Panc1 (cell line): ENCODE results near the gene NCK2. TPM values are rescaled to one million over a fixed set of nuclear protein-coding genes. Genes with fewer than 3 reads are reported as not detected.

Source experiments
- ATAC-seq: fragments of 200-7000 bp; cut with Tn5 transposase; 2 replicates; pipeline ENCODE4 v1.9.1; 2020; ENCODE audit warnings: mild to moderate bottlenecking, moderate library complexity
- BruUV-seq: library from RNA; stranded (reverse); fragments of 400-500 nt; replicated peaks from 2 replicates; lab custom pipeline; 2021; lab: Mats Ljungman, UMichigan
- CTCF ChIA-PET: fragments of 300-600 bp; sonication (Branson Sonifier 250); formaldehyde crosslinking; loops from one replicate; lab custom pipeline; 2022; ENCODE audit warnings: antibody characterized with exemption; lab: Charles Lee
- POLR2A ChIA-PET: fragments of 300-600 bp; sonication (Branson Sonifier 250); formaldehyde crosslinking; loops from one replicate; lab custom pipeline; 2022; ENCODE audit warnings: antibody characterized with exemption; lab: Charles Lee
- DNase-seq: peaks from one replicate; pipeline ENCODE4 v3.0.0-alpha.2; 2010; ENCODE audit warnings: low read depth, low spot score
- H3K27ac ChIP-seq: 2 replicates; pipeline ENCODE4 v1.5.1; 2011; ENCODE audit warnings: mild to moderate bottlenecking, low read length, inconsistent platforms
- H3K27me3 ChIP-seq: fragments of 200-500 bp; sonication (Bioruptor generic); 2 replicates; pipeline ENCODE4 v1.6.0; 2014; ENCODE audit warnings: low read length, inconsistent platforms; ENCODE audit not compliant: control insufficient read depth, insufficient read depth
- H3K36me3 ChIP-seq: fragments of 200-500 bp; sonication (Bioruptor generic); 2 replicates; pipeline ENCODE4 v1.5.1; 2014; ENCODE audit warnings: inconsistent platforms, mild to moderate bottlenecking, low read length, moderate library complexity; ENCODE audit not compliant: control insufficient read depth, insufficient read depth
- H3K4me1 ChIP-seq: 2 replicates; pipeline ENCODE4 v1.5.1; 2011; ENCODE audit warnings: inconsistent platforms, mild to moderate bottlenecking, low read length, moderate library complexity; ENCODE audit not compliant: control insufficient read depth, insufficient read depth
- H3K4me3 ChIP-seq, 2 experiments: 2 replicates each; pipeline ENCODE4 v1.5.1; 2011 to 2012; ENCODE audit warnings: low read depth in 2 of 2, low read length in 2 of 2, mild to moderate bottlenecking in 2 of 2, inconsistent platforms in 1 of 2, moderate library complexity in 1 of 2
- H3K9me3 ChIP-seq: fragments of 200-500 bp; sonication (Bioruptor generic); 2 replicates; pipeline ENCODE4 v1.5.1; 2014; ENCODE audit warnings: low read depth, mild to moderate bottlenecking, inconsistent platforms, low read length, moderate library complexity; ENCODE audit not compliant: control insufficient read depth, insufficient read depth
- CTCF ChIP-seq: fragments of 450-650 bp; IDR thresholded peaks from 2 replicates; pipeline ENCODE4 v1.5.1; 2017; ENCODE audit warnings: mild to moderate bottlenecking
- POLR2AphosphoS5 ChIP-seq: IDR thresholded peaks from 2 replicates; pipeline ENCODE4 v1.6.1; 2012; ENCODE audit warnings: mild to moderate bottlenecking, low read depth, low read length, moderate library complexity
- SIN3A ChIP-seq: IDR thresholded peaks from 2 replicates; pipeline ENCODE4 v1.6.1; 2012; ENCODE audit warnings: low read depth, mild to moderate bottlenecking, low read length, moderate library complexity, borderline replicate concordance; ENCODE audit not compliant: insufficient read depth
- TCF7L2 ChIP-seq: IDR thresholded peaks from 2 replicates; pipeline ENCODE4 v1.6.1; 2011; ENCODE audit warnings: mild to moderate bottlenecking, low read depth, low read length, inconsistent platforms
- in situ Hi-C: cut with HindIII; loops from 2 replicates; pipeline ENCODE4 v1.10.0; 2016; ENCODE audit warnings: low sequenced_read_pairs, low pct_unique_long_range_greater_than_20kb
- intact Hi-C: fragments of 100-400 bp; cut with micrococcal nuclease; formaldehyde crosslinking; loops from one replicate; pipeline ENCODE4 v1.10.0; 2022; ENCODE audit not compliant: unreplicated experiment
- total RNA-seq: library from RNA; stranded (reverse); gene quantifications from one replicate; pipeline ENCODE4 v1.2.1, GENCODE V29; 2021; ENCODE audit not compliant: unreplicated experiment
- TF ChIP-seq, protein P1 (sequence below), 2 experiments: IDR thresholded peaks; 2 replicates each; pipeline ENCODE4 v1.6.1; 2011 to 2012; ENCODE audit warnings: low read depth in 2 of 2, control low read depth in 1 of 2, low read length in 1 of 2, mild to moderate bottlenecking in 1 of 2, moderate library complexity in 1 of 2; ENCODE audit not compliant: insufficient read depth in 1 of 2

The NCK2 gene
- total RNA-seq, 1 experiment from 2014 or later = 60.7 TPM

DNA sequence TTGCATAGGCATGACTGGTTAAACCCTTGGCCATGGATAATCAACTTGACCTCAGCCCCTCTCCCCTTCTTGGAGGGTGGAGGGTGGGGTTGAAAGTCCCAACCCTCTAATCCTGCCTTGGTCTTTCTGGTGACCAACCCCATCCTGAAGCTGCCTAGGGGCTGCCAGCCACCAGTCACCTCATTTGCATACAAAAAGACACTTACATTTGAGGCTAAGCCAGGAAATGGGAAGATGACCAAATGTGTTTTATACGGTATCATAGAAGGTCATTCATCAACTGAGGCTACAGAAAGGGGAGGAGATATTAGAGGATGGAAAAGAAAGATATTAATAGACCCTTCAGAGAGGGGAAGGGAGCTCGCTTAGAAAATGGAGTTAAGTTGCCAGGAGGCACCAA, 96.8 kb downstream of the NCK2 start:
- Histone ChIP-seq H3K4me1 (no peaks in the 10 kb centered on the region), H3K9me3 (no peaks in the 10 kb centered on the region), H3K27ac (no peak overlapping the region), H3K36me3 (no peaks in the 10 kb centered on the region), H3K4me3 (no peak overlapping the region), H3K27me3 (no peaks in the 10 kb centered on the region)
- BruUV-seq = no TSS peak
- no peak for ATAC-seq
- in situ Hi-C loops (no loop called here), intact Hi-C loops (no loop called here)
- DNase-seq = no peak
- CTCF ChIA-PET = no interaction called here
- TF ChIP-seq CTCF (no peak), SIN3A (no peak), TCF7L2 (no peak), POLR2AphosphoS5 (no peak)
- TF ChIP-seq, protein P1, sequence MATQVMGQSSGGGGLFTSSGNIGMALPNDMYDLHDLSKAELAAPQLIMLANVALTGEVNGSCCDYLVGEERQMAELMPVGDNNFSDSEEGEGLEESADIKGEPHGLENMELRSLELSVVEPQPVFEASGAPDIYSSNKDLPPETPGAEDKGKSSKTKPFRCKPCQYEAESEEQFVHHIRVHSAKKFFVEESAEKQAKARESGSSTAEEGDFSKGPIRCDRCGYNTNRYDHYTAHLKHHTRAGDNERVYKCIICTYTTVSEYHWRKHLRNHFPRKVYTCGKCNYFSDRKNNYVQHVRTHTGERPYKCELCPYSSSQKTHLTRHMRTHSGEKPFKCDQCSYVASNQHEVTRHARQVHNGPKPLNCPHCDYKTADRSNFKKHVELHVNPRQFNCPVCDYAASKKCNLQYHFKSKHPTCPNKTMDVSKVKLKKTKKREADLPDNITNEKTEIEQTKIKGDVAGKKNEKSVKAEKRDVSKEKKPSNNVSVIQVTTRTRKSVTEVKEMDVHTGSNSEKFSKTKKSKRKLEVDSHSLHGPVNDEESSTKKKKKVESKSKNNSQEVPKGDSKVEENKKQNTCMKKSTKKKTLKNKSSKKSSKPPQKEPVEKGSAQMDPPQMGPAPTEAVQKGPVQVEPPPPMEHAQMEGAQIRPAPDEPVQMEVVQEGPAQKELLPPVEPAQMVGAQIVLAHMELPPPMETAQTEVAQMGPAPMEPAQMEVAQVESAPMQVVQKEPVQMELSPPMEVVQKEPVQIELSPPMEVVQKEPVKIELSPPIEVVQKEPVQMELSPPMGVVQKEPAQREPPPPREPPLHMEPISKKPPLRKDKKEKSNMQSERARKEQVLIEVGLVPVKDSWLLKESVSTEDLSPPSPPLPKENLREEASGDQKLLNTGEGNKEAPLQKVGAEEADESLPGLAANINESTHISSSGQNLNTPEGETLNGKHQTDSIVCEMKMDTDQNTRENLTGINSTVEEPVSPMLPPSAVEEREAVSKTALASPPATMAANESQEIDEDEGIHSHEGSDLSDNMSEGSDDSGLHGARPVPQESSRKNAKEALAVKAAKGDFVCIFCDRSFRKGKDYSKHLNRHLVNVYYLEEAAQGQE (IDR thresholded peaks at IDR 0.05; ENCODE audit: insufficient read depth in 1 of 2, low read depth in 2 of 2, low read length in 1 of 2) = no peak
- POLR2A ChIA-PET = no interaction called here

GRCh38 chr2:105842555-105842954, 97.8 kb downstream of the NCK2 start:
- Histone ChIP-seq H3K4me1 (no peaks in the 10 kb centered on the region), H3K4me3 (no peak overlapping the region), H3K9me3 (no peaks in the 10 kb centered on the region), H3K36me3 (no peaks in the 10 kb centered on the region), H3K27ac (no peak overlapping the region), H3K27me3 (no peaks in the 10 kb centered on the region)
- no TSS peak for BruUV-seq
- TF ChIP-seq TCF7L2 = no peak
- TF ChIP-seq SIN3A = no peak
- no peak for TF ChIP-seq CTCF
- TF ChIP-seq POLR2AphosphoS5 = no peak
- TF ChIP-seq, protein P1 (IDR thresholded peaks at IDR 0.05; ENCODE audit: insufficient read depth in 1 of 2, low read depth in 2 of 2, low read length in 1 of 2) = no peak
- ATAC-seq = no peak
- intact Hi-C loops (no loop called here), in situ Hi-C loops (no loop called here)
- no peak for DNase-seq
- ChIA-PET POLR2A (no interaction called here), CTCF (no interaction called here)
